Central memory CD8-positive, alpha-beta T cell (primary cell): ENCODE data around the gene IRGC.

Experiments used
- ATAC-seq: fragments of 150-1000 bp; cut with Tn5 transposase; replicated peaks from 2 replicates; pipeline ENCODE4 v1.10.0; 2022; ENCODE audit warnings: mild to moderate bottlenecking, moderate FRiP score, moderate number of reproducible peaks; ENCODE audit not compliant: poor library complexity, severe bottlenecking; ENCODE audit errors: extremely low read depth
- DNase-seq, 2 donors: peaks; one replicate each; pipeline ENCODE4 v3.0.0; 2021; ENCODE audit warnings: low spot score in 2 of 2
- H3K27ac Mint-ChIP-seq: one replicate; pipeline ENCODE4 v1.8.0; 2022; ENCODE audit warnings: low read depth, mild to moderate bottlenecking, moderate library complexity, mixed read lengths
- H3K27me3 Mint-ChIP-seq: one replicate; pipeline ENCODE4 v1.8.0; 2022; ENCODE audit warnings: mixed read lengths
- H3K36me3 Mint-ChIP-seq: one replicate; pipeline ENCODE4 v1.8.0; 2022; ENCODE audit warnings: mild to moderate bottlenecking, moderate library complexity, mixed read lengths; ENCODE audit not compliant: insufficient read depth
- H3K4me1 Mint-ChIP-seq: one replicate; pipeline ENCODE4 v1.8.0; 2022; ENCODE audit warnings: mixed read lengths
- H3K4me3 Mint-ChIP-seq: one replicate; pipeline ENCODE4 v1.8.0; 2022; ENCODE audit warnings: mild to moderate bottlenecking, moderate library complexity, mixed read lengths
- H3K9me3 Mint-ChIP-seq: one replicate; pipeline ENCODE4 v1.8.0; 2022; ENCODE audit warnings: mixed read lengths

IRGC gene

GRCh38 chr19:43697295-43697694 lies 18.6 kb upstream of the IRGC start:
- Mint-ChIP-seq H3K27ac (no peak overlapping the region), H3K4me1 (peaks cover 18% of the 10 kb centered on the region), H3K9me3 (peaks cover 3% of the 10 kb centered on the region), H3K36me3 (peaks cover 5% of the 10 kb centered on the region), H3K27me3 (peaks cover 8% of the 10 kb centered on the region), H3K4me3 (no peak overlapping the region)
- DNase-seq, result no peak
- ATAC-seq, result no peak

GRCh38 chr19:43699506-43700394 lies 16.1 kb upstream of the IRGC start:
- no peak for ATAC-seq
- peak overlapping the region; percentile 60 for H3K4me3 Mint-ChIP-seq
- H3K27me3 Mint-ChIP-seq, result peaks cover 8% of the 10 kb centered on the region
- peak overlapping the region; percentile 91 for H3K27ac Mint-ChIP-seq
- peaks cover 18% of the 10 kb centered on the region for H3K4me1 Mint-ChIP-seq
- H3K36me3 Mint-ChIP-seq, result peaks cover 7% of the 10 kb centered on the region
- no peak for DNase-seq
- H3K9me3 Mint-ChIP-seq, result no peaks in the 10 kb centered on the region

- H3K4me1 Mint-ChIP-seq, result peaks cover 18% of the 10 kb centered on the region
- H3K36me3 Mint-ChIP-seq, result peaks cover 8% of the 10 kb centered on the region
- H3K27ac Mint-ChIP-seq, result peak overlapping the region; percentile 91
- ATAC-seq, result no peak
- peaks cover 8% of the 10 kb centered on the region for H3K27me3 Mint-ChIP-seq
- no peak for DNase-seq
- H3K4me3 Mint-ChIP-seq, result peak overlapping the region; percentile 60
- H3K9me3 Mint-ChIP-seq, result no peaks in the 10 kb centered on the region
Measured at GRCh38 chr19:43700395-43701000, 15.4 kb upstream of the IRGC start.

GRCh38 chr19:43704002-43704705 lies 11.7 kb upstream of the IRGC start:
- H3K9me3 Mint-ChIP-seq, result no peaks in the 10 kb centered on the region
- H3K36me3 Mint-ChIP-seq, result peaks cover 8% of the 10 kb centered on the region
- DNase-seq (no peak), ATAC-seq (no peak)
- H3K4me3 Mint-ChIP-seq, result no peak overlapping the region
- H3K27me3 Mint-ChIP-seq, result peaks cover 8% of the 10 kb centered on the region
- H3K27ac Mint-ChIP-seq, result no peak overlapping the region
- H3K4me1 Mint-ChIP-seq, result peaks cover 18% of the 10 kb centered on the region

GRCh38 chr19:43705729-43706128 lies 10.1 kb upstream of the IRGC start:
- H3K27ac Mint-ChIP-seq, result no peak overlapping the region
- H3K9me3 Mint-ChIP-seq, result no peaks in the 10 kb centered on the region
- no peak for ATAC-seq
- peaks cover 6% of the 10 kb centered on the region for H3K36me3 Mint-ChIP-seq
- H3K4me1 Mint-ChIP-seq, result peaks cover 7% of the 10 kb centered on the region
- no peak for DNase-seq
- no peaks in the 10 kb centered on the region for H3K27me3 Mint-ChIP-seq
- H3K4me3 Mint-ChIP-seq, result no peak overlapping the region

- ATAC-seq (no peak), DNase-seq (no peak)
- no peaks in the 10 kb centered on the region for H3K4me1 Mint-ChIP-seq
- H3K4me3 Mint-ChIP-seq, result no peak overlapping the region
- H3K27me3 Mint-ChIP-seq, result peaks cover 15% of the 10 kb centered on the region
- no peak overlapping the region for H3K27ac Mint-ChIP-seq
- H3K9me3 Mint-ChIP-seq, result no peaks in the 10 kb centered on the region
- H3K36me3 Mint-ChIP-seq, result peaks cover 8% of the 10 kb centered on the region
Measured at GRCh38 chr19:43707158-43707712, 8.6 kb upstream of the IRGC start.

- no peaks in the 10 kb centered on the region for H3K9me3 Mint-ChIP-seq
- DNase-seq, result no peak
- no peak overlapping the region for H3K27ac Mint-ChIP-seq
- ATAC-seq, result no peak
- no peak overlapping the region for H3K4me3 Mint-ChIP-seq
- peaks cover 29% of the 10 kb centered on the region for H3K27me3 Mint-ChIP-seq
- no peaks in the 10 kb centered on the region for H3K4me1 Mint-ChIP-seq
- peaks cover 6% of the 10 kb centered on the region for H3K36me3 Mint-ChIP-seq
Measured at GRCh38 chr19:43708716-43709115, 7.2 kb upstream of the IRGC start.

- DNase-seq (no peak), ATAC-seq (no peak)
- peaks cover 5% of the 10 kb centered on the region for H3K36me3 Mint-ChIP-seq
- H3K4me3 Mint-ChIP-seq, result no peak overlapping the region
- H3K27me3 Mint-ChIP-seq, result peaks cover 55% of the 10 kb centered on the region
- H3K27ac Mint-ChIP-seq, result no peak overlapping the region
- no peaks in the 10 kb centered on the region for H3K4me1 Mint-ChIP-seq
- no peaks in the 10 kb centered on the region for H3K9me3 Mint-ChIP-seq
Measured at GRCh38 chr19:43711751-43712355, 4.0 kb upstream of the IRGC start.

GRCh38 chr19:43713208-43713607 lies 2.7 kb upstream of the IRGC start:
- H3K9me3 Mint-ChIP-seq, result no peaks in the 10 kb centered on the region
- DNase-seq (no peak), ATAC-seq (no peak)
- H3K27me3 Mint-ChIP-seq, result peaks cover 55% of the 10 kb centered on the region
- H3K4me1 Mint-ChIP-seq, result no peaks in the 10 kb centered on the region
- H3K36me3 Mint-ChIP-seq, result peaks cover 5% of the 10 kb centered on the region
- H3K4me3 Mint-ChIP-seq, result no peak overlapping the region
- H3K27ac Mint-ChIP-seq, result no peak overlapping the region

- ATAC-seq (no peak), DNase-seq (no peak)
- H3K4me3 Mint-ChIP-seq, result no peak overlapping the region
- H3K36me3 Mint-ChIP-seq, result peaks cover 3% of the 10 kb centered on the region
- H3K9me3 Mint-ChIP-seq, result no peaks in the 10 kb centered on the region
- no peak overlapping the region for H3K27ac Mint-ChIP-seq
- H3K27me3 Mint-ChIP-seq, result peaks cover 26% of the 10 kb centered on the region
- no peaks in the 10 kb centered on the region for H3K4me1 Mint-ChIP-seq
Measured at GRCh38 chr19:43718627-43719377, 2.9 kb downstream of the IRGC start.

GRCh38 chr19:43719378-43719868 lies 3.5 kb downstream of the IRGC start:
- Mint-ChIP-seq H3K27me3 (peaks cover 21% of the 10 kb centered on the region), H3K27ac (no peak overlapping the region), H3K9me3 (no peaks in the 10 kb centered on the region), H3K4me1 (no peaks in the 10 kb centered on the region), H3K4me3 (no peak overlapping the region), H3K36me3 (peaks cover 3% of the 10 kb centered on the region)
- no peak for ATAC-seq
- no peak for DNase-seq
